ENCODE measurements around the gene CTDSPL. TPM values are rescaled to one million over a fixed set of nuclear protein-coding genes. Genes with fewer than 3 reads are reported as not detected.

Gene CTDSPL
- polyA plus RNA-seq, 1 of the 3 experiments (the other 2 are of a cell fraction): 22.1 TPM

DNA sequence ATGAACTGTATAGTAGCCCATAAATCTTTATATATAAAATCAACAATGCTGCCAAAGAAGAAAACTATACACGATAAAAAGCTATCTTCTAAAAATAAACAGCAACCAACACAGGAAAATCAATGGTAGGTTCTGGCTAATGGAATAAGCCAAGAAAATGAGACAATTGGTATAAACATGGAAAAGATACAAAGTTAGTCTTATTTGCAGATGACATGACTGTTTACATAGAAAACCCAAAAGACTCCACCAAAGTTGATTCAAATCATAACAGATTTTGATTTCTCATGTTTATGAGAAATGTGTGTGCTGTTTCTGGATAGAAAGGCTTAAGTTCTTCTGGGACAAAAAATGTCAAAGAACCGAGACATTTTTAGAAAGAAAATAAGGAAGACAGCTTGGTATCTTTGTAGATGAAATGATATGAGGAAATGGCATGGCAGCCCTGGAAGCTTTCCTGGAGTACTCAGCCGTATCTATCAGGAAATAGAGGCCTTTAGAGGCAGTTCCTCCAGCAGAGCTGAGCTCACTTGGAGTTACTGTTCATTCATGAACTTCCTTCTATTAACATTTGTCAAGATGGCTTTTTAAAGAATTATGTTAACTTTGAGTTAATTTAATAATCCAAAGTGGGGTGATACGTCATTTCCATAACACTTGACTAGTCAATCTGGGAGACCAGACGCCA, 92.2 kb downstream of the CTDSPL start:
- no peaks in the 10 kb centered on the region for H3F3A ChIP-seq (replicated peaks; ENCODE audit: insufficient read depth)
- no peak for TF ChIP-seq POLR2AphosphoS5 (IDR thresholded peaks at IDR 0.05; ENCODE audit: low read depth, low read length)
- TF ChIP-seq, protein P1, sequence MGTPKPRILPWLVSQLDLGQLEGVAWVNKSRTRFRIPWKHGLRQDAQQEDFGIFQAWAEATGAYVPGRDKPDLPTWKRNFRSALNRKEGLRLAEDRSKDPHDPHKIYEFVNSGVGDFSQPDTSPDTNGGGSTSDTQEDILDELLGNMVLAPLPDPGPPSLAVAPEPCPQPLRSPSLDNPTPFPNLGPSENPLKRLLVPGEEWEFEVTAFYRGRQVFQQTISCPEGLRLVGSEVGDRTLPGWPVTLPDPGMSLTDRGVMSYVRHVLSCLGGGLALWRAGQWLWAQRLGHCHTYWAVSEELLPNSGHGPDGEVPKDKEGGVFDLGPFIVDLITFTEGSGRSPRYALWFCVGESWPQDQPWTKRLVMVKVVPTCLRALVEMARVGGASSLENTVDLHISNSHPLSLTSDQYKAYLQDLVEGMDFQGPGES (IDR thresholded peaks at IDR 0.05; ENCODE audit: low read depth, low read length): no peak
- TF ChIP-seq NFIC (IDR thresholded peaks at IDR 0.05; ENCODE audit: borderline replicate concordance): no peak
- TF ChIP-seq, protein P2, sequence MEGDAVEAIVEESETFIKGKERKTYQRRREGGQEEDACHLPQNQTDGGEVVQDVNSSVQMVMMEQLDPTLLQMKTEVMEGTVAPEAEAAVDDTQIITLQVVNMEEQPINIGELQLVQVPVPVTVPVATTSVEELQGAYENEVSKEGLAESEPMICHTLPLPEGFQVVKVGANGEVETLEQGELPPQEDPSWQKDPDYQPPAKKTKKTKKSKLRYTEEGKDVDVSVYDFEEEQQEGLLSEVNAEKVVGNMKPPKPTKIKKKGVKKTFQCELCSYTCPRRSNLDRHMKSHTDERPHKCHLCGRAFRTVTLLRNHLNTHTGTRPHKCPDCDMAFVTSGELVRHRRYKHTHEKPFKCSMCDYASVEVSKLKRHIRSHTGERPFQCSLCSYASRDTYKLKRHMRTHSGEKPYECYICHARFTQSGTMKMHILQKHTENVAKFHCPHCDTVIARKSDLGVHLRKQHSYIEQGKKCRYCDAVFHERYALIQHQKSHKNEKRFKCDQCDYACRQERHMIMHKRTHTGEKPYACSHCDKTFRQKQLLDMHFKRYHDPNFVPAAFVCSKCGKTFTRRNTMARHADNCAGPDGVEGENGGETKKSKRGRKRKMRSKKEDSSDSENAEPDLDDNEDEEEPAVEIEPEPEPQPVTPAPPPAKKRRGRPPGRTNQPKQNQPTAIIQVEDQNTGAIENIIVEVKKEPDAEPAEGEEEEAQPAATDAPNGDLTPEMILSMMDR (IDR thresholded peaks at IDR 0.05): no peak
- TF ChIP-seq YY1 (IDR thresholded peaks at IDR 0.05; ENCODE audit: low read depth): no peak
- no peak for TF ChIP-seq RFX5 (IDR thresholded peaks at IDR 0.05; ENCODE audit: low read length)
- no peak for TF ChIP-seq FOXM1 (IDR thresholded peaks at IDR 0.05; ENCODE audit: low read depth)
- no peak for TF ChIP-seq NRF1 (IDR thresholded peaks at IDR 0.05; ENCODE audit: low read depth, low read length)
- no peak for TF ChIP-seq MEF2A (IDR thresholded peaks at IDR 0.05; ENCODE audit: borderline replicate concordance, low read depth)
- TF ChIP-seq, protein P3, sequence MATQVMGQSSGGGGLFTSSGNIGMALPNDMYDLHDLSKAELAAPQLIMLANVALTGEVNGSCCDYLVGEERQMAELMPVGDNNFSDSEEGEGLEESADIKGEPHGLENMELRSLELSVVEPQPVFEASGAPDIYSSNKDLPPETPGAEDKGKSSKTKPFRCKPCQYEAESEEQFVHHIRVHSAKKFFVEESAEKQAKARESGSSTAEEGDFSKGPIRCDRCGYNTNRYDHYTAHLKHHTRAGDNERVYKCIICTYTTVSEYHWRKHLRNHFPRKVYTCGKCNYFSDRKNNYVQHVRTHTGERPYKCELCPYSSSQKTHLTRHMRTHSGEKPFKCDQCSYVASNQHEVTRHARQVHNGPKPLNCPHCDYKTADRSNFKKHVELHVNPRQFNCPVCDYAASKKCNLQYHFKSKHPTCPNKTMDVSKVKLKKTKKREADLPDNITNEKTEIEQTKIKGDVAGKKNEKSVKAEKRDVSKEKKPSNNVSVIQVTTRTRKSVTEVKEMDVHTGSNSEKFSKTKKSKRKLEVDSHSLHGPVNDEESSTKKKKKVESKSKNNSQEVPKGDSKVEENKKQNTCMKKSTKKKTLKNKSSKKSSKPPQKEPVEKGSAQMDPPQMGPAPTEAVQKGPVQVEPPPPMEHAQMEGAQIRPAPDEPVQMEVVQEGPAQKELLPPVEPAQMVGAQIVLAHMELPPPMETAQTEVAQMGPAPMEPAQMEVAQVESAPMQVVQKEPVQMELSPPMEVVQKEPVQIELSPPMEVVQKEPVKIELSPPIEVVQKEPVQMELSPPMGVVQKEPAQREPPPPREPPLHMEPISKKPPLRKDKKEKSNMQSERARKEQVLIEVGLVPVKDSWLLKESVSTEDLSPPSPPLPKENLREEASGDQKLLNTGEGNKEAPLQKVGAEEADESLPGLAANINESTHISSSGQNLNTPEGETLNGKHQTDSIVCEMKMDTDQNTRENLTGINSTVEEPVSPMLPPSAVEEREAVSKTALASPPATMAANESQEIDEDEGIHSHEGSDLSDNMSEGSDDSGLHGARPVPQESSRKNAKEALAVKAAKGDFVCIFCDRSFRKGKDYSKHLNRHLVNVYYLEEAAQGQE (IDR thresholded peaks at IDR 0.05; ENCODE audit: low read depth, low read length): no peak
- TF ChIP-seq FOSL2 (IDR thresholded peaks at IDR 0.05; ENCODE audit: borderline replicate concordance, low read depth): no peak
- TF ChIP-seq SMC3 (IDR thresholded peaks at IDR 0.05; ENCODE audit: low read depth, low read length): no peak
- no peak for TF ChIP-seq EP300 (IDR thresholded peaks at IDR 0.05; ENCODE audit: borderline replicate concordance in 1 of 2, low read depth in 1 of 2, low read length in 1 of 2)
- TF ChIP-seq FOXJ3 (CRISPR knock-in tag; IDR thresholded peaks at IDR 0.05): no peak
- TF ChIP-seq TAF1 (IDR thresholded peaks at IDR 0.05; ENCODE audit: borderline replicate concordance, low read depth, low read length): no peak
- TF ChIP-seq, protein P4, sequence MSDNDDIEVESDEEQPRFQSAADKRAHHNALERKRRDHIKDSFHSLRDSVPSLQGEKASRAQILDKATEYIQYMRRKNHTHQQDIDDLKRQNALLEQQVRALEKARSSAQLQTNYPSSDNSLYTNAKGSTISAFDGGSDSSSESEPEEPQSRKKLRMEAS (IDR thresholded peaks at IDR 0.05; ENCODE audit: low read depth): no peak
- no peak for TF ChIP-seq MXI1 (IDR thresholded peaks at IDR 0.05; ENCODE audit: low read depth, low read length)
- TF ChIP-seq GABPA (IDR thresholded peaks at IDR 0.05; ENCODE audit: low read depth): no peak
- no peak for TF ChIP-seq EZH2phosphoT487 (IDR thresholded peaks at IDR 0.05; ENCODE audit: borderline replicate concordance, low read depth)
- TF ChIP-seq TCF12 (IDR thresholded peaks at IDR 0.05): no peak
- H2AFZ ChIP-seq (ENCODE audit: low read depth): no peak overlapping the region
- no peak overlapping the region for H3K4me3 ChIP-seq (ENCODE audit: low read depth in 2 of 2, low read length in 1 of 2)
- H3K9me3 ChIP-seq: no peaks in the 10 kb centered on the region
- ChIA-PET POLR2A (no interaction called here), CTCF (interaction anchor here (0.8 to 3.8 kb wide), 4 partner anchors 14 to 98 kb away, joined by 3 to 14 read pairs (median 6); no protein-coding TSS in a partner anchor)
- H3K36me3 ChIP-seq (replicated peaks in 1 of 2; ENCODE audit: control insufficient read depth in 1 of 2, insufficient read depth in 2 of 2, low read length in 1 of 2): peaks cover 19 to 27% of the 10 kb centered on the region in 2 experiments
- H3K4me1 ChIP-seq (ENCODE audit: control insufficient read depth in 1 of 2, insufficient read depth in 2 of 2, low read depth in 1 of 2, low read length in 1 of 2): peaks cover 0 to 11% of the 10 kb centered on the region in 2 experiments; a peak in 2 of 4 replicates
- H3K27ac ChIP-seq (ENCODE audit: low read depth in 2 of 2, low read length in 1 of 2): no peak overlapping the region; a peak in 1 of 4 replicates
- no peaks in the 10 kb centered on the region for H3K9me2 ChIP-seq
- H3K4me2 ChIP-seq: no peak overlapping the region
- no peak overlapping the region for H3K9ac ChIP-seq
- DNase-seq: no peak
- H3K27me3 ChIP-seq (ENCODE audit: insufficient read depth): no peaks in the 10 kb centered on the region
- no peaks in the 10 kb centered on the region for H3K79me2 ChIP-seq (ENCODE audit: insufficient read depth)
- 95% methylated on average over 5 of the region's 5 CpGs for WGBS (ENCODE audit: low lambda C conversion rate)
- H4K20me1 ChIP-seq (ENCODE audit: insufficient read depth): no peaks in the 10 kb centered on the region

Measured in SK-N-SH (cell line).